Measurements from ENCODE around the gene FARS2. TPM values are rescaled to one million over a fixed set of nuclear protein-coding genes. Genes with fewer than 3 reads are reported as not detected.

Gene FARS2
- total RNA-seq, 4 donors from 2014 or later = 8.3 to 18.5 (median 13.0) TPM

GRCh38 chr6:5529015-5529414 is 267.7 kb downstream of the FARS2 start:
- DNase-seq = no peak
- intact Hi-C loops (cut with DNase I) = no loop called here
- no peak overlapping the region for H3K27ac ChIP-seq
- H3K27me3 ChIP-seq = no peaks in the 10 kb centered on the region
- WGBS, 2 donors = 92 to 94% methylated on average over 6 of the region's 6 CpGs
- no peaks in the 10 kb centered on the region for H3K4me1 ChIP-seq
- H3K4me3 ChIP-seq = no peak overlapping the region
- TF ChIP-seq CTCF (IDR thresholded peaks at IDR 0.05) (no peak), POLR2A (IDR thresholded peaks at IDR 0.05) (no peak)
- no peaks in the 10 kb centered on the region for H3K36me3 ChIP-seq
- no peaks in the 10 kb centered on the region for H3K9me3 ChIP-seq

- 25 to 86% methylated on average over 1 of the region's 1 CpG for WGBS, 2 donors
- H3K27me3 ChIP-seq = no peaks in the 10 kb centered on the region
- H3K27ac ChIP-seq = no peak overlapping the region
- intact Hi-C loops (cut with DNase I) = no loop called here
- H3K4me1 ChIP-seq = no peaks in the 10 kb centered on the region
- no peaks in the 10 kb centered on the region for H3K9me3 ChIP-seq
- no peak for DNase-seq
- no peaks in the 10 kb centered on the region for H3K36me3 ChIP-seq
- TF ChIP-seq CTCF (IDR thresholded peaks at IDR 0.05) (no peak), POLR2A (IDR thresholded peaks at IDR 0.05) (no peak)
- no peak overlapping the region for H3K4me3 ChIP-seq
Observed at GRCh38 chr6:5529733-5530132, 268.4 kb downstream of the FARS2 start.

- 79 to 88% methylated on average over 4 of the region's 4 CpGs for WGBS, 2 donors
- H3K4me3 ChIP-seq = no peak overlapping the region
- intact Hi-C loops (cut with DNase I) = no loop called here
- no peak for DNase-seq
- H3K27ac ChIP-seq = no peak overlapping the region
- no peaks in the 10 kb centered on the region for H3K36me3 ChIP-seq
- H3K27me3 ChIP-seq = no peaks in the 10 kb centered on the region
- TF ChIP-seq CTCF (IDR thresholded peaks at IDR 0.05) = no peak
- TF ChIP-seq POLR2A (IDR thresholded peaks at IDR 0.05) = no peak
- no peaks in the 10 kb centered on the region for H3K4me1 ChIP-seq
- no peaks in the 10 kb centered on the region for H3K9me3 ChIP-seq
Observed at GRCh38 chr6:5531161-5531560, 269.8 kb downstream of the FARS2 start.

- intact Hi-C loops (cut with DNase I) = no loop called here
- Histone ChIP-seq H3K9me3 (no peaks in the 10 kb centered on the region), H3K4me3 (no peak overlapping the region), H3K36me3 (no peaks in the 10 kb centered on the region), H3K27ac (no peak overlapping the region), H3K27me3 (no peaks in the 10 kb centered on the region), H3K4me1 (no peaks in the 10 kb centered on the region)
- no peak for DNase-seq
- TF ChIP-seq CTCF (IDR thresholded peaks at IDR 0.05) (no peak), POLR2A (IDR thresholded peaks at IDR 0.05) (no peak)
- WGBS, 2 donors = 78 to 87% methylated on average over 6 of the region's 6 CpGs
Observed at GRCh38 chr6:5531853-5532375, 270.6 kb downstream of the FARS2 start.

- Histone ChIP-seq H3K36me3 (no peaks in the 10 kb centered on the region), H3K4me1 (no peaks in the 10 kb centered on the region), H3K9me3 (no peaks in the 10 kb centered on the region), H3K27me3 (no peaks in the 10 kb centered on the region), H3K27ac (no peak overlapping the region), H3K4me3 (no peak overlapping the region)
- 94 to 96% methylated on average over 3 of the region's 3 CpGs for WGBS, 2 donors
- no peak for DNase-seq
- intact Hi-C loops (cut with DNase I) = no loop called here
- TF ChIP-seq POLR2A (IDR thresholded peaks at IDR 0.05) = no peak
- no peak for TF ChIP-seq CTCF (IDR thresholded peaks at IDR 0.05)
Observed at GRCh38 chr6:5532941-5533340, 271.6 kb downstream of the FARS2 start.

All from esophagus squamous epithelium (tissue), 5 donors.